Right atrium auricular region (tissue), 2 donors: ENCODE results near the gene NF1. TPM values are rescaled to one million over a fixed set of nuclear protein-coding genes. Genes with fewer than 3 reads are reported as not detected.

Experiments
- DNase-seq: peaks from one replicate; pipeline ENCODE4 v3.0.0-alpha.2; 2019; ENCODE audit warnings: low spot score
- H3K27ac ChIP-seq, 2 donors: fragments of 200-600 bp; sonication (generic); 1 replicate in 1 of 2; 2 replicates in 1 of 2; pipeline ENCODE4 v1.5.1; 2016 to 2019
- H3K27me3 ChIP-seq, 2 donors: fragments of 200-600 bp; sonication (generic); one replicate each; pipeline versions ENCODE4 v1.5.1 to v1.6.0; 2017 to 2019
- H3K36me3 ChIP-seq: fragments of 200-600 bp; sonication (generic); one replicate; pipeline ENCODE4 v1.5.1; 2016
- H3K4me1 ChIP-seq, 2 donors: fragments of 200-600 bp; sonication (generic); one replicate each; pipeline versions ENCODE4 v1.5.1 to v1.6.0; 2017 to 2019
- H3K4me3 ChIP-seq, 2 donors: fragments of 200-600 bp; sonication (generic); 1 replicate in 1 of 2; 2 replicates in 1 of 2; pipeline ENCODE4 v1.5.1; 2017 to 2019; ENCODE audit warnings: mild to moderate bottlenecking in 1 of 2, moderate library complexity in 1 of 2
- H3K9me3 ChIP-seq, 2 donors: fragments of 200-600 bp; sonication (generic); one replicate each; pipeline ENCODE4 v1.5.1; 2019
- total RNA-seq, 2 donors: library from RNA; depleted of rRNA; stranded (reverse); fragments of >200 nt; gene quantifications; one replicate each; pipeline ENCODE4 v1.1.0, GENCODE V29; 2016
- TF ChIP-seq, protein P1 (sequence below), 2 donors: fragments of 200-600 bp; sonication (generic); IDR thresholded peaks; one replicate each; pipeline ENCODE4 v1.5.1; 2019; ENCODE audit warnings: antibody characterized with exemption in 2 of 2

NF1 gene
- total RNA-seq, 2 donors from 2014 or later = 47.5 to 51.4 TPM

DNA sequence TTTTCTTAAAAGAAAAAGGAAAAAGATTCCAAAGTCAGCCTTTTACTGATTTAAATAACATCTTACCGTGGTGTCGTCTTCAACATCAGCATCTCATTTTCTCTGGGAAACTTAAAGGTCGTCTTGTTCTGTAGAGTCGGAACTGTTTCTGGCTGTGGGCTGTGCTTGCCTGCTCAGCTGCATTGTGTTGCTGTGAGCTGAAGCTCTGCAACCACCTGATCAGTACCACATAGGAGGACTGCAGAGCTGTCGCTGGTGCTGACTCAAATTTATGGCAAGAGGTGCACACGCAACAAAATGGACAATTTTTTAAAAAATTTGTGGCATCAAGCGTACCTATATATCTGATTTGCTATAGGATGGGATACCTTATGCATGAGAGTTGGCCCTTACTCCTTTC, 202.3 kb downstream of the NF1 start, which contains the start of gene OMG:
TSS of gene OMG (minus strand) at position 150 of the 400 bp plus-strand sequence. CDS start 908 bp downstream, outside the sequence.
- TF ChIP-seq, protein P1, sequence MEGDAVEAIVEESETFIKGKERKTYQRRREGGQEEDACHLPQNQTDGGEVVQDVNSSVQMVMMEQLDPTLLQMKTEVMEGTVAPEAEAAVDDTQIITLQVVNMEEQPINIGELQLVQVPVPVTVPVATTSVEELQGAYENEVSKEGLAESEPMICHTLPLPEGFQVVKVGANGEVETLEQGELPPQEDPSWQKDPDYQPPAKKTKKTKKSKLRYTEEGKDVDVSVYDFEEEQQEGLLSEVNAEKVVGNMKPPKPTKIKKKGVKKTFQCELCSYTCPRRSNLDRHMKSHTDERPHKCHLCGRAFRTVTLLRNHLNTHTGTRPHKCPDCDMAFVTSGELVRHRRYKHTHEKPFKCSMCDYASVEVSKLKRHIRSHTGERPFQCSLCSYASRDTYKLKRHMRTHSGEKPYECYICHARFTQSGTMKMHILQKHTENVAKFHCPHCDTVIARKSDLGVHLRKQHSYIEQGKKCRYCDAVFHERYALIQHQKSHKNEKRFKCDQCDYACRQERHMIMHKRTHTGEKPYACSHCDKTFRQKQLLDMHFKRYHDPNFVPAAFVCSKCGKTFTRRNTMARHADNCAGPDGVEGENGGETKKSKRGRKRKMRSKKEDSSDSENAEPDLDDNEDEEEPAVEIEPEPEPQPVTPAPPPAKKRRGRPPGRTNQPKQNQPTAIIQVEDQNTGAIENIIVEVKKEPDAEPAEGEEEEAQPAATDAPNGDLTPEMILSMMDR (IDR thresholded peaks at IDR 0.05) = no peak
- no peak within 1 kb of the TSS for H3K4me3 ChIP-seq
- no peaks in the 10 kb centered on the region for H3K9me3 ChIP-seq
- no peaks in the 10 kb centered on the region for H3K4me1 ChIP-seq
- H3K36me3 ChIP-seq = no peaks in the 10 kb centered on the region
- no peak for DNase-seq
- no peak within 1 kb of the TSS for H3K27ac ChIP-seq
- no peaks in the 10 kb centered on the region for H3K27me3 ChIP-seq

DNA sequence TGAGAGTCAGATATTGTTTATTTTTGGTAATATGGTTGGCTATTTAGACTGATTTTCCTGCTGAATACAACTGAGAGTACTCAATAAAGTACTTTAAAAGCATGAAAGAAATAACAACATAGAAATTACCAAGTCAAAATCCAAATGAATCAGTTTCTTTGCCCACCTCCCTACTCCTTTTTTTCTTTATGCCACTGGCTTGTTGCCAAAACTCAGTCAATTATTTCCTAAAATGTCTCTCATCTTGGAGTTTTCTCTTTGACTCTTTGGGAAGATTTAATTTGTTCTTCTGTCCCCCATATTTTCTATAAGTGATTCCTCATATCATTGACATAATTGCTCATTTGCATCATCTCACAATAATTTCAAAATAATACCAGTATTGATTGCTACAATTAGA, 204.8 kb downstream of the NF1 start:
- no peak for DNase-seq
- TF ChIP-seq, protein P1 (IDR thresholded peaks at IDR 0.05) = no peak
- no peaks in the 10 kb centered on the region for H3K36me3 ChIP-seq
- no peaks in the 10 kb centered on the region for H3K4me1 ChIP-seq
- no peaks in the 10 kb centered on the region for H3K27me3 ChIP-seq
- H3K9me3 ChIP-seq = no peaks in the 10 kb centered on the region
- no peak overlapping the region for H3K27ac ChIP-seq
- no peak overlapping the region for H3K4me3 ChIP-seq

DNA sequence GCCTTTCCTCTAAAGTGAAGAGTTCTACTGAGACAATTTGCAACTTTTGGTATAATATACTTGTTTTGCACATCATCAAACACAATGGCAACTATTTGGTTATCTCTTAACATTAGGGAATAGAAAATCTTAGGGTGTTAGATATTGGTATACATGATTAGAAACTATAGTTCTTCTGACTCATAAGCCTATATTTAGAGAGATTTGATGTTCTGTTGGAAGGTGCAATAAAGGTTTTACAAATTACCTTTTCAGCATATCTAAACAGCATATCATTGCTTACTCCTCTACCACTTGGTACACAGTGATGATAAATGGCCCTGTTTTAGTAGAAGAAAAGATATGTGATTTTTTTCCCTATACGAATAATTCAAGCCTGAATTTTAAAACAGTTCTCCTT, 212.9 kb downstream of the NF1 start:
- H3K9me3 ChIP-seq = no peaks in the 10 kb centered on the region
- H3K36me3 ChIP-seq = no peaks in the 10 kb centered on the region
- no peaks in the 10 kb centered on the region for H3K27me3 ChIP-seq
- H3K27ac ChIP-seq = no peak overlapping the region
- no peaks in the 10 kb centered on the region for H3K4me1 ChIP-seq
- TF ChIP-seq, protein P1 (IDR thresholded peaks at IDR 0.05) = no peak
- no peak for DNase-seq
- H3K4me3 ChIP-seq = no peak overlapping the region

DNA sequence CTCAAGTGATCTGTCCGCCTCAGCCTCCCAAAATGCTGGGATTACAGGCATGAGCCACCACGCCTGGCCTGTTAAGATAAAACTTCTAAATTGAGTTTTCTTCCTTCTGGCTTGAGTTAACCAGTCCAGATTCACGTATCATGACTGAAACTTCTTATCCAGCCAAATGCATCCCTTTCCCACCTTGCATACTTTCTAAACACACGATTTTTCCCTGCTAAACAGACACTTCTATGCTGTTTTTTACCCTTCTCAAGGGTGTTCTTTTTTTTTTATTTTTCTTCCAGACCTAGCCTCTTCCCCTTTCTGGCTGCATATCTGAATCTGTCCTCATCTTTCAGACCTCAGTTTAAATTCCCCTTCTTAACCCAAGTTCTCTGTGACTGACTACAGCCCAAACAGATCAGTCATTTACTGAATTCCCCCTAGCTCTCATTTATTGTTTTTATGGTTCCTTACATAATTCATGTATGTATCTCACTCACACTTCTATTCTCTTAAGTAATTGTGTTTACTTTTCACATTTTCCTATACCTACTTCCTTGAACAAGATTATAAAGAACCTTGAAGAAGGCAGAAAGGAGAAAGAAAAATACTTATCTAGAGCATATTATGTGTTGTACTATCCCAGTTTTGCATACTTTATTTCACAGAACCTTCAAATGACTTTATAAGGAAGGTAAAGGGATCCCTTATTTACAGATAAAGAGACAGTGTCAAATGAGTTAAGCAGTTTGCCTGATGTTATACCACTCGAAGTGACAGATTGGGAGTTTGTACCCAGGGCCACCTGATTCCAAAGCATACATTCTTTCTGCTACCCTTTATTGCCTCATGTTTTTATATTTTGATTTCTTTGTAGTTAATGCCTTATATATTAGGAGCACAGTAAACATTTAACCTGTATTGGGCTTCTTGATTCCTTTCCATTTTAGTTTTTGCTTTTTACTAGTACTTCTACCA, 213.9 kb downstream of the NF1 start:
- Histone ChIP-seq H3K27me3 (no peaks in the 10 kb centered on the region), H3K9me3 (no peaks in the 10 kb centered on the region), H3K4me3 (no peak overlapping the region), H3K36me3 (no peaks in the 10 kb centered on the region), H3K4me1 (no peaks in the 10 kb centered on the region), H3K27ac (no peak overlapping the region)
- DNase-seq = no peak
- TF ChIP-seq, protein P1 (IDR thresholded peaks at IDR 0.05) = no peak

DNA sequence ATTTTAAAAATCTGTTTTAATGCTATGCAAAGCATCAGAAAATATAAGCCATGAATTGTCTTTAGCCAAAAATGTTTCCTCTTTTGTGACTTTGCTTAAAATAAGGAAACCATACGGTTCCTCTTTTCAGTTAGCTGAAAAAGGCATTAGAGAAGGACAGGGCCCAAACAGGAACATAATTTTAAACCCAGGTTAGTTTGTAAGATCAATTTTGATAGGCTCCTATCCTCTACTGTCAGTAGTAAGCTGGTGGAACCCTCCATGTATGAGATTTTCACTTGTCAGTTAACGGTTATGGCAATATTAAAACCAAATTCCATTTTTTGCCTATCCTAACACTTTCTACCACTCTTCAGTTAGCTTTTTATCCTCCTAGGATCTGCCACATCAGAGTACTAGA, 214.8 kb downstream of the NF1 start:
- TF ChIP-seq, protein P1 (IDR thresholded peaks at IDR 0.05) = no peak
- DNase-seq = no peak
- H3K9me3 ChIP-seq = no peaks in the 10 kb centered on the region
- no peak overlapping the region for H3K4me3 ChIP-seq
- H3K36me3 ChIP-seq = no peaks in the 10 kb centered on the region
- no peaks in the 10 kb centered on the region for H3K27me3 ChIP-seq
- no peak overlapping the region for H3K27ac ChIP-seq
- no peaks in the 10 kb centered on the region for H3K4me1 ChIP-seq
